HTERT RPE-1 (cell line): ENCODE results near the gene HMGCL.

Experiments used
- in situ Hi-C: fragments of 300-500 bp; cut with MboI; formaldehyde crosslinking; loops from 4 replicates; pipeline ENCODE4 v1.14.3; 2020; ENCODE audit warnings: low sequenced_read_pairs

Gene HMGCL

GRCh38 chr1:23779826-23780371 is 45.3 kb downstream of the HMGCL start:
- in situ Hi-C loops: no loop called here

GRCh38 chr1:23777979-23778814 is 47.0 kb downstream of the HMGCL start, which contains the start of gene PITHD1:
TSS of gene PITHD1 (plus strand) at chr1:23778418. CDS start at chr1:23778516, 98 bp downstream.
- in situ Hi-C loops: no loop called here

DNA sequence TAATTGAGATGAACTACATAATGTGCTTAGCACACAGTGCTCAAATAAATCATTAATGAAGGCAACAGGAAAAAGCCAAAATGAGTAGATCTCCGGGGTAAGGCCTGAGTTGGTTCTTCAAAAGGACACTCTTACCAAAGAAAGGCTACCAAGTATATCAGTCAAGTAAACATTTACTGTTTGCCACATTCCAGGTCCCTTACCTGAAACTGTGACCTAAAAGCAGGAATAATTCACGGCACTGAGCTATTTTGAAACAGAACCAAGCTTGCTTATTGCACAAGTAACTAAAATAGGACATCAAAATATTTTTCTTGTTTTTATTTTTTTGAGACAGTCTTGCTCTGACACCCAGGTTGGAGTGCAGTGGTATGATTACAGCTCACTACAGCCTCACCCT is 49.0 kb downstream of the HMGCL start:
- in situ Hi-C loops: no loop called here

- in situ Hi-C loops: no loop called here
Observed at GRCh38 chr1:23774174-23774880, 50.9 kb downstream of the HMGCL start.

- in situ Hi-C loops: no loop called here
Observed at GRCh38 chr1:23772854-23773242, 52.4 kb downstream of the HMGCL start.

DNA sequence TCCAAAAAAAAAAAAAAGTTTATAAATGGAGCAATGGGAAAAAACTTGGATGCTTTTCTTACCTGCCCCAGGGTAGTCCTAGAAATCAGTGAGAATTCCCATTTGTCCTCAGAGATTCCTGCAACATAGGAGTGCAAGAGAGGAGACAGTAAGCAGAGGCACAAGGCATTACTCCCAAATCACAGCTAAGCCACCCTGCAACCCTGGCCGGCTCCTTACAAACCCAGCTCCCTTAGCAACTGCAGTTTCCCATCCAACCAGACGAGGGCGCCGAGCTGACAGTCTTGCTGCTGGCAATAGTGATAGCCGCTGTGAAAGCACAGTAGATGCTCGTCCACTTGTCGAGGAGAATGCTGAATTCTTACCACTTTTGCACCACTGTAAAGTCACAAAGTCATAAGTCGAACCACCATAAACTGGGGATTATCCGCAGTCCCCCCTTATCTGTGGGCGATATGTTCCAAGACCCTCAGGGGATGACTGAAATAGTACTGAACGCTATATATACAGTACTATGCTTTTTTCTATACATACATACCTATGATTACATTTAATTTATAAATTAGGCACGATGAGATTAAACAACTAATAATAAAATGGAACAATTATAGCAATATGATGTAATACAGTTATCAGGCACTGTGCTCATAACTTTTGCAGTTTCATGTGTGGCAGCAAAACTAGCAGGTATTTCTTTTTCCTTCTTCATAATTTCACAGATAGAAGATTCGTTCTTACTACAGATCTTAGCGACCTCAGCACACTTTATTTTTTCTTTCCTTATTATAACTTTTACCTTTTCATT is 53.0 kb downstream of the HMGCL start:
- in situ Hi-C loops: no loop called here

- in situ Hi-C loops: no loop called here
Observed at GRCh38 chr1:23768733-23769132, 56.5 kb downstream of the HMGCL start.

- in situ Hi-C loops: no loop called here
Observed at GRCh38 chr1:23763041-23763577, 62.1 kb downstream of the HMGCL start.

- in situ Hi-C loops: no loop called here
Observed at GRCh38 chr1:23759277-23759676, 66.0 kb downstream of the HMGCL start.

DNA sequence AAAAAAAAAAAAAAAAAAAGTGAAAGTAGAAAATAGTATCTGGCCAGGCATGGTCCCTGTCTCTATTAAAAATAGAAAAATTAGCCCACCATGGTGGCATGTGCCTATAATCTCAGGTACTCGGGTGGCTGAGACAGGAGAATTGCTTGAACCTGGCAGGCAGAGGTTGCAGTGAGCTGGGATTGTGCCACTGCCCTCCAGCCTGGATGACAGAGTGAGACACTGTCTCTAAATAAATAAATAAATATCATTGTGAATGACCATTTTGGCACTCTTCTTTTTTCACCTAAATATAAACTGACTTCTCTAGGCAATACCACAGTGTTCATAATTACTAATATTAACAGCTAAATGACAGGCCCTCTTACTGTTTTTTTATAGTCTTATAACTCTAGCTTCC is 67.4 kb downstream of the HMGCL start:
- in situ Hi-C loops: no loop called here

- in situ Hi-C loops: no loop called here
Observed at GRCh38 chr1:23756676-23757075, 68.6 kb downstream of the HMGCL start.

DNA sequence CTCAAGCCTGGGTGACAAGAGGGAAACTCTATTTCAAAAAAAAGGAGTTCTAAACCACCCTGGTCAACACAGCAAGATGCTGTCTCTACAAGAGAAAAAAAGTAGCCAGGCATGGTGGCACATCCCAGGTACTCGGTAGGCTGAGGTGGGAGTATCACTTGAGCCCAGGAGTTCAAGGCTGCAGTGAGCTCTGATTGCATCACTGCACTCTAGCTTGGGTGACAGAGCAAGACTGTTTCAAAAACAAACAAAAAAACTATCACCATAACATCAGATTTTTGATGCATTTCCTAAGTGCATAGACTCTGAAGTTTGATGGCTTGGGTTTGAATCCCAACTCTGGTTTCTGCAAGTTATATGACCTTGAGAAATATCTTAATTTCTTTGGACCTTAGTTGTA is 72.3 kb downstream of the HMGCL start:
- in situ Hi-C loops: no loop called here
